Testis (tissue), 3 donors: ENCODE data around the gene MT1M. TPM values are rescaled to one million over a fixed set of nuclear protein-coding genes. Genes with fewer than 3 reads are reported as not detected.

ENCODE experiments used
- DNase-seq: peaks from one replicate; pipeline ENCODE4 v3.0.0-alpha.2; 2019
- H3K27ac ChIP-seq, 2 donors: fragments of 200-600 bp; sonication (generic); one replicate each; pipeline ENCODE4 v1.5.1; 2019
- H3K27me3 ChIP-seq: fragments of 200-600 bp; sonication (generic); one replicate; pipeline ENCODE4 v1.5.1; 2019
- H3K36me3 ChIP-seq: fragments of 200-600 bp; sonication (generic); one replicate; pipeline ENCODE4 v1.5.1; 2017; ENCODE audit warnings: low read depth; ENCODE audit errors: missing control alignments
- H3K4me1 ChIP-seq: fragments of 200-600 bp; sonication (generic); one replicate; pipeline ENCODE4 v1.5.1; 2019
- H3K4me3 ChIP-seq, 2 donors: fragments of 200-600 bp; sonication (generic); one replicate each; pipeline ENCODE4 v1.5.1; 2017 to 2019
- H3K9me3 ChIP-seq: fragments of 200-600 bp; sonication (generic); one replicate; pipeline ENCODE4 v1.5.1; 2017
- POLR2A ChIP-seq: fragments of 450-650 bp; IDR thresholded peaks from one replicate; pipeline ENCODE4 v1.6.1; 2017; ENCODE audit warnings: antibody characterized with exemption, mild to moderate bottlenecking, moderate library complexity
- WGBS, 2 donors: methylation state at CpG; one replicate each; pipeline ENCODE4 v1.1.5; 2018; 5-methylcytosine and 5-hydroxymethylcytosine counted together
- intact Hi-C: fragments of 100-400 bp; cut with DNase I; formaldehyde crosslinking; loops from one replicate; pipeline ENCODE4 v1.15.1; 2023; ENCODE audit warnings: low total_unique reads
- polyA plus RNA-seq: library from polyadenylated mRNA; stranded (reverse); fragments of 350-450 nt; fragmentation: Illumina TruSeq; extraction: RNeasy Lipid Tissue Mini Kit (QIAGEN cat#74804); gene quantifications from one replicate; pipeline ENCODE4 v1.2.3, GENCODE V29; 2014; ENCODE audit warnings: low read depth, low replicate concordance; ENCODE audit not compliant: insufficient read depth
- total RNA-seq, 2 donors: library from RNA; depleted of rRNA; stranded (reverse); fragments of >200 nt; gene quantifications; one replicate each; pipeline ENCODE4 v1.2.3, GENCODE V29; 2016
- TF ChIP-seq, protein P1 (sequence below), 3 experiments: fragments of 450-650 bp in 2 of 3; fragments of 200-600 bp in 1 of 3; sonication (generic) in 1 of 3; IDR thresholded peaks; one replicate each; pipeline ENCODE4 v1.5.1; 2016 to 2019; ENCODE audit warnings: antibody characterized with exemption in 3 of 3, mild to moderate bottlenecking in 2 of 3, moderate library complexity in 1 of 3

Gene MT1M
- total and polyA plus RNA-seq, 3 donors from 2014 or later = 2.2 to 3.7 (median 2.6) TPM

DNA sequence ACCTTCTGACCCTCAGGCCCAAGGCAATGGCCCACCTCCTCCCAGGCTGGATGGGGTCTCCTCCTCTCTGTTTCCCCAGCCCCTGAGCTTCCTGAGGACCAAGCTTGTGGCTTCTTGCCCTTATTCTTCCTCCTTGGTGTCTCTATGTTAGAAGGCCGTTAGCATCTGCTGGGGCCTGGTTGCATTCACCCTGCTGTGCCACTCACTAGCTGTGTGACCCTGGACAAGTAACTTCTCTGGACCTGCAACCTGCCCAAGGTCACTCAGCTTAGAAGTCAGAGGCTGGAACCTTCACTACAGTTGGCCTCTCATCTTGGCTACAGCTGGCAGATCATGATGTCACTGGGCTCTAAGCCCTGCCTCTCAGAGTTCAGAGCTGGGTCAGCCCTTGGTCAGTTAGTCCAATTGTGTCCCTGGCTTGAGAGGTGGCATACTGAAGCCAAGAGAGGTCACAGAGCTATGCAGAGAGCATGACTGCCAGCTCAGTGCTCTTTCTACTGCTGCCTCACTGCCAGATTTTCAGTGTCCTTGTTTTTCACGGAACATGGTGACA lies 21.1 kb upstream of the MT1M start:
- no peak overlapping the region for H3K4me3 ChIP-seq

DNA sequence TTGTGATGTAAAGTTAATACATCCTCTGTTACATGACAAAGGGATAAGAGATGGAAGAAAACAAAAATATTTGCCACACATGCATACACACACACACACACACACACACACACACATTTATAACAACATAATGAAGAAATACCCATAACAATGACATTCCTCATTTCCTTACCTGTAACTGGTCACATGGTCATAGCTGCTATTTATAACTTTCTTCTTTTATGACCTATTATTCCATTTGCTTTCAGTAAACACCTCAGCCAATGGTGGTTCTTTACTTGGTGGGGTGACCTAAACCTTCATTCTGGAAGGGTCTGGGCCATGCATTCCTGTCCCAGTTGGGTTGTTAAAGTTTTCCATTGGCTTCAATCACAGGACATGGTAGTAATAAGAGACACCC lies 18.8 kb upstream of the MT1M start:
- Histone ChIP-seq H3K36me3 (no peaks in the 10 kb centered on the region), H3K9me3 (no peaks in the 10 kb centered on the region), H3K27ac (no peak overlapping the region), H3K27me3 (no peaks in the 10 kb centered on the region), H3K4me3 (no peak overlapping the region), H3K4me1 (peaks cover 24% of the 10 kb centered on the region)
- DNase-seq = no peak
- intact Hi-C loops = no loop called here
- no peak for TF ChIP-seq POLR2A
- TF ChIP-seq, protein P1, sequence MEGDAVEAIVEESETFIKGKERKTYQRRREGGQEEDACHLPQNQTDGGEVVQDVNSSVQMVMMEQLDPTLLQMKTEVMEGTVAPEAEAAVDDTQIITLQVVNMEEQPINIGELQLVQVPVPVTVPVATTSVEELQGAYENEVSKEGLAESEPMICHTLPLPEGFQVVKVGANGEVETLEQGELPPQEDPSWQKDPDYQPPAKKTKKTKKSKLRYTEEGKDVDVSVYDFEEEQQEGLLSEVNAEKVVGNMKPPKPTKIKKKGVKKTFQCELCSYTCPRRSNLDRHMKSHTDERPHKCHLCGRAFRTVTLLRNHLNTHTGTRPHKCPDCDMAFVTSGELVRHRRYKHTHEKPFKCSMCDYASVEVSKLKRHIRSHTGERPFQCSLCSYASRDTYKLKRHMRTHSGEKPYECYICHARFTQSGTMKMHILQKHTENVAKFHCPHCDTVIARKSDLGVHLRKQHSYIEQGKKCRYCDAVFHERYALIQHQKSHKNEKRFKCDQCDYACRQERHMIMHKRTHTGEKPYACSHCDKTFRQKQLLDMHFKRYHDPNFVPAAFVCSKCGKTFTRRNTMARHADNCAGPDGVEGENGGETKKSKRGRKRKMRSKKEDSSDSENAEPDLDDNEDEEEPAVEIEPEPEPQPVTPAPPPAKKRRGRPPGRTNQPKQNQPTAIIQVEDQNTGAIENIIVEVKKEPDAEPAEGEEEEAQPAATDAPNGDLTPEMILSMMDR (IDR thresholded peaks at IDR 0.05) = no peak

More for the DNA sequence above, 21.1 kb upstream of the MT1M start:
- Histone ChIP-seq H3K27me3 (no peaks in the 10 kb centered on the region), H3K36me3 (no peaks in the 10 kb centered on the region), H3K9me3 (no peaks in the 10 kb centered on the region), H3K27ac (peak overlapping the region; percentile 68), H3K4me1 (peaks cover 38% of the 10 kb centered on the region)
- intact Hi-C loops = no loop called here
- 63 to 72% methylated on average over 2 of the region's 2 CpGs for WGBS, 2 donors
- peak; percentile 51 for DNase-seq
- TF ChIP-seq, protein P1 (IDR thresholded peaks at IDR 0.05) = no peak
- no peak for TF ChIP-seq POLR2A

DNA sequence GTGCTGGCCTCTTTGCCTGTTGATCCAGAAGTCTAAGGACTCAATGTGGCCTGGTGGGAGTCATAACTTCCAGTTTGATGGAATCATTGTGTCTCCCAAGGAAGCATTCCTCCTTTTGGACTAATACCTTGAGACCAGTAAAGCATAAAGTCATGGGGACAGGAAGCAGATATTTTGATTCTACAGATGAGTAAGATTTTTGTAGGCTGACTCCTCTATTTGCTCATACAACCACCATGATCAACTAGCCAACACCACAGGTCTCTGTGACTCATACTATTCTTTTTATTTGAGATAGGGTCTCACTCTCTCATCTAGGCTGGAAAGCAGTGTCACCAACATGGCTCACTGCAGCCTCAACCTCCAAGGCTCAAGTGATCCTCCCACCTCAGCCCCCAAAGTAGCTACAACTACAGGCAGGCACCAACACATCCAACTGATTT lies 17.9 kb upstream of the MT1M start:
- H3K9me3 ChIP-seq = no peaks in the 10 kb centered on the region
- no peaks in the 10 kb centered on the region for H3K27me3 ChIP-seq
- intact Hi-C loops = no loop called here
- H3K36me3 ChIP-seq = no peaks in the 10 kb centered on the region
- H3K4me3 ChIP-seq = no peak overlapping the region
- peaks cover 16% of the 10 kb centered on the region for H3K4me1 ChIP-seq
- TF ChIP-seq, protein P1 (IDR thresholded peaks at IDR 0.05) = no peak
- no peak for TF ChIP-seq POLR2A
- no peak overlapping the region for H3K27ac ChIP-seq
- DNase-seq = no peak

DNA sequence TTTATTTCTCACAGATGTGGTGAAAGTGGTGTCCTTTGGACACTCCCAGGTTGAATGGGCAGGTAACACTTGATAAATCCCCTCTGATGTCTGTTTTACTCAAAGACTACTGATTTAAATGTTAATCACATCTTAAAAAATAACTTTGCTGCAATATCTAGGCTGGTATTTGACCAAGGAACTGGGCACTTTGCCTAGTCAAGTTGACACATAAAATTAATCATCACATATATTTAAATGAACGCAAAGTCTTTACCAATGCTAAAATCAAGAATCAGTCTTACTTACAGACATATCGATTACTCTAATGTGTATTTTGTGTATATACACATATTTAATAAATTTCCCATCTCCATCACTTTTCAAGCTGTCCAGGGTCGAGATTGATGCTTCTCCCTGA lies 17.1 kb upstream of the MT1M start:
- DNase-seq = no peak
- H3K4me3 ChIP-seq = no peak overlapping the region
- H3K27ac ChIP-seq = no peak overlapping the region
- TF ChIP-seq POLR2A = no peak
- TF ChIP-seq, protein P1 (IDR thresholded peaks at IDR 0.05) = no peak
- no peaks in the 10 kb centered on the region for H3K9me3 ChIP-seq
- H3K4me1 ChIP-seq = peaks cover 9% of the 10 kb centered on the region
- 93 to 98% methylated on average over 3 of the region's 3 CpGs for WGBS, 2 donors
- intact Hi-C loops = no loop called here
- no peaks in the 10 kb centered on the region for H3K36me3 ChIP-seq
- no peaks in the 10 kb centered on the region for H3K27me3 ChIP-seq

DNA sequence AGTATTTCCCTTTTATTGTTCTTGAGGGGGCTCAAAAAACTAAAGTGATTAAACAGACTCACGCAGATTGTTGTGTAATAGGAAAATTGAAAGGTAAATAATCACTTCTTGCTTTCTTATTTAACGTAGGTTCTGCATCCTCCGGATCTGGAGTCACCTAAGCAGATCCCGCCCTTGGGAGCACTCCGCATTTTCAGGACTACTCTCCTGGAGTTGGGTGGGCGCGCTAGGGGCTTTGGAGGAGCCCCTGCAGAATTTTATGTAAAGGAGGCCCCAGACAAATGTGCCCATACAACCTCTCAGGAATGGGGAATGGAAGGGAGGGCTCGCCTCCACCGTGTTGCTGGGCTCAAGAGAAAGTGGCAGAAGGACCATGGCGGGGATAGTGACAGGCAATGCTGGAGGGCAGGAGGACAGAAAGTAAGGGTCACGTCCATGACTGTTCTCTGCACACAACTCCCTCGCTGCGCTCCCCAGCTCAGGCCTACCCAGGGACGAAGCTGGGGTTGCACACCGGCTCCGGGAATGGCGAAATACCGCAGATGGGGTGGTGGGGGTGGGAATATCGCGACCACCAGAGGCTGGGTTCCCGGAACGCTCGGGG lies 15.7 kb upstream of the MT1M start:
- Histone ChIP-seq H3K4me3 (peak overlapping the region; percentile 7 to 51), H3K27ac (no peak overlapping the region), H3K36me3 (no peaks in the 10 kb centered on the region), H3K4me1 (peaks cover 6% of the 10 kb centered on the region), H3K9me3 (no peaks in the 10 kb centered on the region), H3K27me3 (no peaks in the 10 kb centered on the region)
- intact Hi-C loops = no loop called here
- 46 to 50% methylated on average over 21 to 22 of the region's 23 CpGs for WGBS, 2 donors
- no peak for DNase-seq
- TF ChIP-seq POLR2A = no peak
- TF ChIP-seq, protein P1 (IDR thresholded peaks at IDR 0.05) = no peak
